Endodermal cell (in vitro differentiated cells): Measurements from ENCODE around the gene HTRA1. TPM values are rescaled to one million over a fixed set of nuclear protein-coding genes. Genes with fewer than 3 reads are reported as not detected.

Experiments used
- DNase-seq: peaks from one replicate; pipeline ENCODE4 v3.0.0-alpha.2; 2017
- H3K27ac ChIP-seq: 2 replicates; pipeline ENCODE4 v1.5.1; 2013; ENCODE audit warnings: mild to moderate bottlenecking, low read depth, low read length, moderate library complexity
- H3K27me3 ChIP-seq: 2 replicates; pipeline ENCODE4 v1.6.1; 2013; ENCODE audit warnings: mild to moderate bottlenecking, low read length, moderate library complexity; ENCODE audit not compliant: insufficient read depth, control insufficient read depth, poor library complexity, severe bottlenecking
- H3K36me3 ChIP-seq: 2 replicates; pipeline ENCODE4 v1.7.0; 2013; ENCODE audit warnings: mild to moderate bottlenecking, low read length, moderate library complexity; ENCODE audit not compliant: control insufficient read depth, insufficient read depth
- H3K4me1 ChIP-seq: one replicate; pipeline ENCODE4 v1.7.0; 2013; ENCODE audit warnings: low read length; ENCODE audit not compliant: control insufficient read depth, insufficient read depth
- H3K4me3 ChIP-seq: 2 replicates; pipeline ENCODE4 v1.5.1; 2013; ENCODE audit warnings: mild to moderate bottlenecking, low read length, moderate library complexity
- H3K9ac ChIP-seq: 2 replicates; pipeline ENCODE4 v1.6.1; 2013; ENCODE audit warnings: mild to moderate bottlenecking, low read length, moderate library complexity; ENCODE audit not compliant: poor library complexity, severe bottlenecking; ENCODE audit errors: extremely low read depth
- H3K9me3 ChIP-seq: 2 replicates; pipeline ENCODE4 v1.6.1; 2013; ENCODE audit warnings: mild to moderate bottlenecking, low read length, moderate library complexity; ENCODE audit not compliant: control insufficient read depth
- H3K27ac Mint-ChIP-seq: 2 replicates; pipeline ENCODE4 v1.8.0; 2020; ENCODE audit warnings: mixed read lengths
- H3K27me3 Mint-ChIP-seq: 2 replicates; pipeline ENCODE4 v1.8.0; 2021; ENCODE audit warnings: mild to moderate bottlenecking, mixed read lengths; ENCODE audit not compliant: insufficient read depth
- H3K36me3 Mint-ChIP-seq: 2 replicates; pipeline ENCODE4 v1.8.0; 2020; ENCODE audit warnings: low read depth, mixed read lengths
- H3K4me1 Mint-ChIP-seq: 2 replicates; pipeline ENCODE4 v1.8.0; 2020; ENCODE audit warnings: mixed read lengths
- H3K4me3 Mint-ChIP-seq: 2 replicates; pipeline ENCODE4 v1.8.0; 2020; ENCODE audit warnings: mild to moderate bottlenecking, moderate library complexity, mixed read lengths
- H3K9me3 Mint-ChIP-seq: 2 replicates; pipeline ENCODE4 v1.8.0; 2020; ENCODE audit warnings: mild to moderate bottlenecking, mixed read lengths
- CTCF ChIP-seq: fragments of 200-600 bp; sonication (generic); conservative IDR thresholded peaks from 2 replicates; pipeline ENCODE4 v1.5.0; 2021; ENCODE audit warnings: antibody characterized with exemption, mild to moderate bottlenecking
- WGBS, 2 experiments: methylation state at CpG; one replicate each; pipeline versions ENCODE4 v1.1.5 to v1.1.7; 2013; ENCODE audit warnings: missing lambda C conversion rate in 2 of 2, mixed read lengths in 1 of 2; ENCODE audit not compliant: insufficient coverage in 1 of 2, insufficient read length in 1 of 2; 5-methylcytosine and 5-hydroxymethylcytosine counted together
- total RNA-seq, 2 donors: library from RNA; stranded (reverse); fragmentation: NEBNext Ultra II Directional in 1 of 2; extraction: Animal tissue kit (Norgen Biotek cat#: 25700) in 1 of 2; gene quantifications; 2 replicates in 1 of 2; 3 replicates in 1 of 2; pipeline ENCODE4 v1.2.1, GENCODE V29; 2021

The HTRA1 gene
- total RNA-seq, 2 donors from 2014 or later, result 1.7 to 3.1 TPM

DNA sequence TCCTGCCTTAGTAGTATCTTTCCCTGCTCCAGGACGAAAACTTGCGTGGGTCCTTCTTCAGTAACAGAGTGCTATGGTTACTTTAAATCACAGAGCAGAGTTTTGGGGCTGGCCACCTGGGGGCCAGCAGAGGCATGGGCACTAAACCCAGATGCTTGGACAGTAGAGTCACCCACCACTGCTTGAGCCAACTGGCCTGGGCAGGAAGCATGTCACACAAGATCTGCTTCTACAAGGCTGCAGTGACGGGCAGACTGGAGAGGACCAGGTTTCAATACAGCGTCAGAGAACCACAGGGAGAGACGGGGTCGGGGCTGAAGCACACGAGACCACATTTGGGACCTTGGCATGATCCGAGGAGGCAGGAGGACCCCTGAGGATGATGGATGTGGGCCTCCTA, 84.9 kb downstream of the HTRA1 start:
- Mint-ChIP-seq H3K4me1 (peaks cover 4% of the 10 kb centered on the region), H3K27ac (no peak overlapping the region), H3K36me3 (no peaks in the 10 kb centered on the region), H3K9me3 (no peaks in the 10 kb centered on the region), H3K4me3 (no peak overlapping the region), H3K27me3 (peaks cover 86% of the 10 kb centered on the region)
- no peaks in the 10 kb centered on the region for H3K9me3 ChIP-seq
- H3K4me1 ChIP-seq, result no peaks in the 10 kb centered on the region
- peak; percentile 35 for TF ChIP-seq CTCF
- no peaks in the 10 kb centered on the region for H3K36me3 ChIP-seq
- H3K27me3 ChIP-seq, result peaks cover 99% of the 10 kb centered on the region
- peak; percentile 26 for DNase-seq
- no peak overlapping the region for H3K27ac ChIP-seq
- H3K4me3 ChIP-seq, result no peak overlapping the region
- WGBS, 2 experiments, result 92 to 98% methylated on average over 4 to 8 of the region's 8 CpGs
- H3K9ac ChIP-seq, result no peak overlapping the region

- Mint-ChIP-seq H3K27ac (no peak overlapping the region), H3K36me3 (no peaks in the 10 kb centered on the region), H3K4me3 (no peak overlapping the region), H3K4me1 (peaks cover 4% of the 10 kb centered on the region), H3K27me3 (peaks cover 92% of the 10 kb centered on the region), H3K9me3 (no peaks in the 10 kb centered on the region)
- Histone ChIP-seq H3K27me3 (peaks cover 100% of the 10 kb centered on the region), H3K9me3 (no peaks in the 10 kb centered on the region), H3K4me3 (no peak overlapping the region), H3K36me3 (no peaks in the 10 kb centered on the region), H3K27ac (no peak overlapping the region), H3K4me1 (no peaks in the 10 kb centered on the region), H3K9ac (no peak overlapping the region)
- no peak for TF ChIP-seq CTCF
- 69 to 83% methylated on average over 5 to 11 of the region's 11 CpGs for WGBS, 2 experiments
- no peak for DNase-seq
Measured at GRCh38 chr10:122548407-122549085, 87.2 kb downstream of the HTRA1 start.

DNA sequence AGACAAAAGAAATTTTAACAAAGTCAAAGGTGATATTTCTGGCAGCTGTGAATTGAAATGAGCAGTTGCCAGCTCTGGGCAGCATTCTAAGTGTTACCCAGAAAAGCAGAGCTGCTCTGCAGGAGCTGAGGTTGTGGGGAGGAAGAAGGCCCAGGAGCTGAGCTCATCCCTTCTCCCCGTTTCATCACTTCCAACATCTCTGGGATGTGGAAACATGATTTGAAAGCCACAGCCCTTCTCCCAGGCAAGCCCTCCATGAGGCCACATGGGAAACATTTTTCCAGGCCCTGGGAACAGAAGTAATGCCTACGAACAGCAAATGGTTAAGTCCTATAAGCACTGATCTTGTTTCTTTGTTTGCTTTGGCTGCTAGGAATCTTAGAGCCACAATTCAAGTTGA, 88.3 kb downstream of the HTRA1 start:
- H3K4me1 Mint-ChIP-seq, result peaks cover 4% of the 10 kb centered on the region
- Histone ChIP-seq H3K4me1 (no peaks in the 10 kb centered on the region), H3K36me3 (no peaks in the 10 kb centered on the region), H3K27me3 (peaks cover 100% of the 10 kb centered on the region), H3K27ac (no peak overlapping the region), H3K9me3 (no peaks in the 10 kb centered on the region), H3K9ac (no peak overlapping the region), H3K4me3 (no peak overlapping the region)
- H3K4me3 Mint-ChIP-seq, result no peak overlapping the region
- H3K27ac Mint-ChIP-seq, result no peak overlapping the region
- TF ChIP-seq CTCF, result no peak
- no peaks in the 10 kb centered on the region for H3K9me3 Mint-ChIP-seq
- 90 to 92% methylated on average over 2 of the region's 2 CpGs for WGBS, 2 experiments
- H3K36me3 Mint-ChIP-seq, result no peaks in the 10 kb centered on the region
- peaks cover 92% of the 10 kb centered on the region for H3K27me3 Mint-ChIP-seq
- DNase-seq, result no peak
